OCI-LY1 (cell line): ENCODE data around the gene ZNF619.

Experiments used
- CTCF ChIP-seq: fragments of 200-600 bp; sonication (generic), shearing (Covaris generic); IDR thresholded peaks from 2 replicates; pipeline ENCODE4 v1.5.1; 2017; ENCODE audit warnings: mild to moderate bottlenecking, antibody characterized with exemption, low read length, moderate library complexity, mixed read lengths
- EZH2 ChIP-seq: fragments of 200-600 bp; sonication (generic), shearing (Covaris generic); IDR thresholded peaks from 2 replicates; pipeline ENCODE4 v1.8.0; 2017; ENCODE audit warnings: borderline replicate concordance, mixed run types, mild to moderate bottlenecking, antibody characterized with exemption, low read length, moderate library complexity, mixed read lengths

DNA sequence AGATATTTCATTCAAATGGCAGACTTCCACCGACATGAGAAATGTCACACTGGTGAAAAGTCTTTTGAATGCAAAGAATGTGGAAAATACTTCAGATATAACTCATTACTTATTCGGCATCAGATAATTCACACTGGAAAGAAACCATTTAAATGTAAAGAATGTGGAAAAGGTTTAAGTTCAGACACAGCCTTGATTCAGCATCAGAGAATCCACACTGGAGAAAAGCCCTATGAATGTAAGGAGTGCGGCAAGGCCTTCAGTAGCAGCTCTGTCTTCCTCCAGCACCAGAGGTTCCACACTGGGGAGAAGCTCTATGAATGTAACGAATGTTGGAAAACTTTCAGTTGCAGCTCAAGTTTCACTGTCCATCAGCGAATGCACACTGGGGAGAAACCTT is 39.3 kb downstream of the ZNF619 start:
- TF ChIP-seq CTCF (no peak), EZH2 (no peak)
